HG02852 (cell line): ENCODE data around the gene LRRC4C.
"Not testable (repeated sequence)": the region's sequence is repeated elsewhere in the genome, so short reads cannot be mapped to it uniquely, and the experiment has no call there.

Source experiments
- ATAC-seq: cut with Tn5 transposase; IDR thresholded peaks from one replicate; pipeline ENCODE4 v1.9.1; 2021; ENCODE audit warnings: mild to moderate bottlenecking, moderate library complexity; ENCODE audit not compliant: unreplicated experiment

Gene LRRC4C

DNA sequence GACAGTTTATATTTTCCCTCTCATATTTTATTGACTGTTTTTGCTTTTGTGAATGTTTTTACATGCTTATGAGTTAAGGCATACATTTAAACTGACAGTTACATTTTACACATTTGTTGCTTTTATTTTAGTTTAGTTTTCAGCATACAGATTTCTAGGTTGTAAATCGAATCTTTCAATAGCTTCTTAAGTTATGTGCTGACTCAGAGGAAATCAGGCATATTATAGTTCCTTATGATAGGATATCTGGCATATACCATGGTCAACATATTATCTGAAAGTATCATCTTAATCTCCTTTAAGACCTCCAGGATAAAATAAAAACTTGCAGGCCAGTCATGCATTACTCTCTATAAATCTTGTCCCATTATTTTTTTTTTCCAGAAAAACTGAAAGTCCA lies 916.6 kb downstream of the LRRC4C start:
- no peak for ATAC-seq

DNA sequence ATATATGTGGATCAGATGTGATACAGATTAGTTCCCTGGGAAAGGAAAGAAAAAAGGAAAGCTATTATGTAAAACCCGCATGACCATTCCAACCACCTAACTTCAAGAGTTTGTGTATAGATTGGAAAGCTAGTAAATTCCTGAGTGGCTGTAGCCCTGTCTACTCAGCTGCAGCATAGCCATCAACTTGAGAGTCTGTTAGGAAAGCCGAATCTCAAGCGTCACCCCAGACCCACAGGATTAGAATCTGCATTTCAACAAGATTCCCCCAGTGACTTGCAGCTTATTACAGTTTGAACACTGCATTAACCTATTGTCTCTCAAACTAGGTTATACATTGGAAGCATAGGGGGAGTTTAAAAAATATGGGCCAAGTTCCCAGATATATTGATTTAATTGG lies 921.7 kb downstream of the LRRC4C start:
- no peak for ATAC-seq

DNA sequence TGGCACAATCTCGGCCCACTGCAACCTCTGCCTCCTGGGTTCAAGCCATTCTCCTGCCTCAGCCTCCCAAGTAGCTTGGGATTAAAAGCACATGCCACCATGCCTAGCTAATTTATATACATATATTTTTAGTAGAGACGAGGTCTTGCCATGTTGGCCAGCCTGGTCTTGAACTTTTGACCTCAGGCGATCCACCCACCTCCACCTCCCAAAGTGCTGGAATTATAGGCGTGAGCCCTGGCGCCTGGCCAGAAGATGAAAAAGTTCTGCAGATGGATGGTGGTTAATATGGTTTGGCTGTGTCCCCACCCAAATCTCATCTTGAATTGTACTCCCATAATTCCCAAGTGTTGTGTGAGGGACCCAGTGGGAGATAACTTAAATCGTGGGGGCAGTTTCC lies 937.4 kb downstream of the LRRC4C start:
- ATAC-seq: not testable (repeated sequence)

DNA sequence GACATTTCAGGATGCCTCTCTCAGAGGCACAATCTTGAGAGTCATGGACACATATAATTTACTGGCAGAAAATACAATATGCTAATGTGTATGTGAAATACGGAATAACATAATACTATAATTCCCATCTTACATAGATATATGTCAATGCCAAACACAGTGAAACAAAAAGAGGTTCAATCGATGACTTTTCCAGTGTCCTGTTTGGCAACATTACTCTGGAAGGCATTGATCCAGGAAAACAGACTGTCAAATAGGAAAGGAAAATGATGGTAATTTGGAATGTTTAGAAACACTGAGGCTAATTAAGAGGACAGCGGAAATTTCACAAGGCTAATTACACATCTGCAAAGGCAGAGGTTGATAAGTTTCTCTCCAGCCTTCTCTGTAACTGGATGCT lies 942.3 kb downstream of the LRRC4C start:
- ATAC-seq: no peak

DNA sequence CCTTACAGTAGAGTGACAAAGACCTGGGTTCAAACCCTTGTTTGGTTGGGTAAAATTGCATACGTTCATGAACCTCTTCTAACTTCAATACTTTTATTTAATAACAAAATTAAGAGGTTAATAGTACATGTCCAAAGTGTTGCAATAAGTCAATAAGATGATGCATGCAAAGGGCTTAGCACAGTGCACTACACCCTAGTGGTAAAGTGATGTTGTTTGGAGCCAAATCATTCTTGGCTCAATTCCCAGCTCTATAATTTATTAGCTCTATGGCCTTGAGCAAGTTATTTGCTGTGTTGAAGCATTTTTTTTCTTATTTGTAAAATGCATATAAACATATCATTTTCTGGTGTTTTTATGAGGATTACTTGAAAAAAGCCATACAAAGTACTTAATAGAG lies 945.3 kb downstream of the LRRC4C start:
- ATAC-seq: no peak

DNA sequence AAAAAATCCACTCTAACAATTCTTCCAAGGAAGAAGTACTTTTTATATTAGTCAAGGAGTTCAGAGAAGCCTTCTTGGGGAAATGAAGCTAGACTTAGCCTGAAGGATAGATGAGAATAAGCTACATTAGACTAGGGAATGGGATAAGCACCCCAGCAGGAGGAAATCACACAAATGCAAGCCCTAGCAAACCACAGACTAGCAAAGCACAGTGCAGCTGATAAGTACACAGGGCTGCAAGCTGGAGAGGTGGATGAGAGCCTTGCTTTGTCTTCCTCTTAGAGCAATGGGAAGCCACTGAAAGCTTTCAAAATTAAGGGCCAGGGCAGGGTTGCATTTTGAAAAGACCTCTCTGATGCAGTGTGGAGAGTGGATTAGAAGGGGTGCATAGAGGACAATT lies 946.2 kb downstream of the LRRC4C start:
- ATAC-seq: no peak

DNA sequence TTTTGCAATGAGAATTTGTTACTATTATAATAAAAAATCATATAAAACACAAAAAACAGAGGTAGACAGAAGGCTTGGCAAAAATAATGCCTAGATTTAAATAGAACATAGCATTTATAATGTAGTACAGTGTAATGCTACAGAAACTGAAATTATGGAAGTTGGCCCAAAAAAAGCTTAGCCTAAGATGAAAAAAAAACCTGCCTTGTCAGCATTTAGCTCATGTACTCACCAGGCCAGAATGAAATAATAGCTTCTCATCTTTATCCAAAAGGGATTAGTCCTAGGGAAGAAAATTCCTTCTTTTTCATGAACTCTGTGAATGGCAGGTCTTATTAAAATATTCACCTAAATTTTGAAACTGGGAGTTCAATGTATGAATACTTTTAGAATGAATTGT lies 951.1 kb downstream of the LRRC4C start:
- no peak for ATAC-seq

DNA sequence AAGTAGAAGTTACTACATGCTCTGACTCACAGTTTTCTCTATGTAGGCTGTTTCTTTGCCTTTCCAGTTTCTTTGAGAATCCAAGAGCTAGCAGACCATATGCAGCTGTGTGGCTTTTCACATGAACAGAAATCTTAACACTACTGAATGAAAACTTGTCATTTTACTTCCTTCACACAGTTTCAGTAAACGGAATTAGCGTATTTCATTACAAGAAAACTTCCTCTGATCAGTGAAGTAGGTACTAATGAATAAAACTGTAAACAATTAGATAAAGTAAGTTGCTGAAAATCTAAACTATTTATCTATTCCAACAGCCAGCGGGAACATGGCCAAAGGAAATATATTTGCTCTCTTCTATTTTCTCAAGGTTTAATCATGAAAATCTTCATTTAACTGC lies 953.2 kb downstream of the LRRC4C start:
- ATAC-seq: no peak

DNA sequence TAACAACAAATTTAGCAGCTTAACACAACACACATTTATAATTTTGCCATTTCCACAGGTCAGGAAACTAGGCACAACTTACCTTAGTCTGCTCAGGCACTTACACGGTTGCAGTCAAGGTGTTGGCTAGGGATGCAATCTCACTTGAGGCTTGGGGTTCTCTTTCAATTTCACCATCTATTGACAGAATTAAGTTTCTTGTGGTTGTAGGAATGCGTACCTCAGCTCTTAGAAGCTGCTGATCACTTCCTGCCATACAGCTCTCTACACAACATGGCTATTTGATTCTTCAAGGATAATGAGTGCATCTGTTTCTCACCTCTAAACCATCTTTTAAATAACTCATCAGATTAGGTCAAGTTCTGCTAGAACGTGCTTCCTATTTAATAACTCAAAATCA lies 968.1 kb downstream of the LRRC4C start:
- no peak for ATAC-seq

DNA sequence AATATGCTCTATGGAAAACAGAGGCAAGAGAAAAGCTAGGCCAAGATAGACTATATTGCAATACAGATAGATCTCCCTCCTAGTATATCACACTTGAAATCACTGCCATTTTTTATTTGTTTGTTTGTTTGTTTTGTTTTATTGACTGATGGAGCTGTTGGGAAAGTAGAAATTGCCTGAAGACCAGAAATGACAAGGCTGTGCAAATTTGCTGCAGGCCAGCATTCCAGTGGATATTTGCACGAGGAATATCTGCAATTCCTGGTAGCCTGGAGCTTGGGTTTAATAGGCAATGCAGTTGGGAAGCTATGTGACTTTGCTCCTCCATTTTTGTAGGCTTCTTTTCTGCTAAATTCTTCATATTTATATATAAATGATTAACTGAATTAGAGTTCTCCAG lies 991.7 kb downstream of the LRRC4C start:
- ATAC-seq: no peak

DNA sequence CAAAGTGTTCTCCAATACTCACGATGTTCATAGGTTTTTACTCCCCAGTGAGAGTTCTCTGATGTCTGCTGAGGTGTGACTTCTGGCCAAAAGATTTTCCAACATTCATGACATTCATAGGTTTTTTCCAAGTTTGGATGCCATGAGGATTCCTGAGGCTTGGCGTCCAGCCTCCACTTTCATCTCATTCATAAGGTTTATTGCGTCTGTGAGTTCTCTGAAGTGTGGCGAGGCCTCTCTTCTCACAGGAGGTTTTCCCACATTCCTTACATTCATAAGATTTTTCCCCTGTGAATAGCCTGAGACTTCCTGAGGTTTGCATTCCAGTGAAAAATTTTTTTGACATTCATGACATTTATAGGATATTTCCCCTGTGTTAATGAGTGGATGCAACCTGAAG lies 1014.1 kb downstream of the LRRC4C start:
- ATAC-seq: no peak

DNA sequence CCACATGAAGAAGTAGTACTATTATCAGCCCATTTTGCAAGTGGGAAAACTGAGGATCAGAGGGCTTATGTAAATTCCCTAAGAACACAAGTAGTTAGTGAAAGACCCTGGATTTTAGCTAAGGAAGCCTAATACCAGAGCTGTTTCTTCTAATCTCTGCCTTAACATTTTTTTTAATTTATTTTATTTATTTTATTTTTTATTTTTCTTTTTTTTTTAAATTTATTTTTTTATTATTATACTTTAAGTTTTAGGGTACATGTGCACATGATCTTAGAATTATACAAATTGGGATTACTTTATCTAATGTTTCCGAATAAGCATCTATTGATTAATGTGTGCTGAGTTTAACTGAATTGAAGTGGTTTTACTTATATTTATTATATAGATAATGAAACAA lies 1015.3 kb downstream of the LRRC4C start:
- ATAC-seq: no peak

DNA sequence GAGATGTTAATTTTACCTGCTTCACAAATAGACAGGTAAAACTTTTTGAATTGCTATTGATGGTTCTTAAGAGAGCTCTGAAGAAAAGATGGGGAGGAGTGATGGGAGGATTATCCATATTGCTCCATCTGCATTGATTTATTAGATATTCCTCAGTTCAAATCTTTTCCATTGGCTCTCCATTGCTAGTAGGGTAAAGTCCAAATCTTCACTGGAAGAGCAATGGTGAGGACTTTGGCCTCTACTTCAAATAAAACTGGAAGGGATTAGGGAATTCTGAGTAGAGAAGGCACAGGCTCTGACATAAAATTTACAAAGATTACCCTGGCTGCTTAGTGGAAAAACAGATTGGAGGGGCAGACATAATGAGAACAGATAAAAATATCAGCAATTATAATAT lies 1024.1 kb downstream of the LRRC4C start:
- ATAC-seq: no peak

DNA sequence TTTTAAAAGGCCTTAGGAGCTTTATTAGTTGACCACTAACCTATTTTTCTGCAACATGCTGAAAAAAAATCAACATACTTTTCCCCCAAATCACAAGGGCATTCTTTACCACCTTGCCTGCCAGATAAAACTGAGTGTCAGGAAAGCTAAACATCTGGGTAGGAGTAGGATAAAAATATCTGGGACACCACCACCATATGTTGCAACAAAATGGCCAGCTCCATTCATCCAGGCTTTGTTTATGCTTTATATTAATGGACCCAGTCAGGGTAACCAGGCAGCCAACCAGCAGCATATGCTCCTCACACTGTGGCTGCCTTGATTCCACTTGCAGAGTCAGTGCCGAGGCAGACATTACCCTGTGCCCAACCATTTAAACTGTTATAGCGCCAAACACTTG lies 1024.5 kb downstream of the LRRC4C start:
- no peak for ATAC-seq

DNA sequence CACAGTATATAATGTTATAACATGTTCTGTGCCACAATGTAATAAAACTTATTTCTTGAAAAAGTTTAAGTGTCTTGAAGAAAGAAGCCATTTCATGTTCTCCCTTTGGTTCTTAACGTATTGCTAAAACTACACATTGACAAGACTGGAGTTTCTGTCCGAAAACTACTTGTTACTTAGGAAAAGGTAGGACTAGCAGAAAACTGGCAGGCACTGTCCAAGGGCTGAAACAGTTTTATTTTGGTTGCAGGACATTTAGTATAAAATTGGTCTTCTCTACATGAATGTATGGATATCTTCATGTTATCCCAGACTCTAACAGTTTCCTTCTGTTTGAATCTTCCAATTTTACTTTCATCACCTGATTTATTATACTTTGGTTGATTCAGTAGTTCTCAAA lies 1027.1 kb downstream of the LRRC4C start:
- ATAC-seq: no peak

DNA sequence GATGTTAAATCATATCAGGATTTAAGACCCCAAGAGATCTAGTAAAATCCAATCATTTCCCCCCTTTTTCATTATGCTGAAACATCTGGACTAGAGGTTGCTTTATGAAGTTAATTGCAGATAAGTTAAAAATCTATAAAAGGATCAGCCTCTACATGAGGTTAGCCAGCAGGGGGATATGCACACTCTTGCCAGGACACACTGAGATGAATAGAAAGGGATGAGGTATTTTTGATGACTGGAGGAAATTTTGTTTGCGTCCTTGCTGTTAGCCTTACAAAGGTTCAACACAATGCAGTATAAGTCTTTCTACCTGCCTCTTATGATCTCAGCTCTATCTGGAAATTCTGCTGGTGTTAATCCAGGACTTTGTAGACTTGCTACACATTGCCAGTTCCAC lies 1034.3 kb downstream of the LRRC4C start:
- no peak for ATAC-seq

DNA sequence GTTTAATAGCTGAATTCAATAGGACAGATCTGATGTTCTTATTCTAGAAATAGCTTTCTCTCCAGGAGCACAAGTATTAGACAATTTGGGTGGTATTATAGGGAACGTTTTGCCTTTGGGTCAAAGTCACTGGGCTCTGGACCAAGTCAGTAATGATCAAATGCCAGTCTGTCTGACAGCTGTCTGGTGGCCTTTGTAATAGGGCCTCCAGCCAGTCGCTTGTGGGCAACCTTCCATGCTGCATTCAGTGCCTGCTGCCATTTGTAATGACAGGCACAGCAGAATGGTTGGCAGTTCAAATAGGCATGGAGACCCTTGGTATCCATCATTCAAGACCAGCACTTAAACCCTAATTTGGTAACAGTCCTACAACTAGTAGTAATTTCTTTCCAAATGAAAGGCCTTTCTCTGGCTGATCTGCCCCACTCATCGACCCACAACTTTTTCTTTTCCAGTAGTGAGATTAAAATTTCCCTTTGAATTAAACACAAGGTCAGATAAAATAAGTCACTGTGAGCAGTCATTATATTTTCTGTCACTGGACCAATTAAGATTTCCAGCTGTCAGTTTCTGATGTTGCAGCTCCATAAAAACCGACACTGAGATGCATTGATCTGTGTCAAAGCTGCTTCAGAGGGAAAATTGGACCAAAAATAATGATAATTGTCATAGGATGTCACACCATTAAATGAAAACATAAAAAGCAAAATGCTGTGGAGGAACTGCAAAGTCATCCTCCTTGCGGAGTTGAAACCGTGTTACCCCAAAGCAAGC lies 1038.1 kb downstream of the LRRC4C start:
- ATAC-seq: no peak

DNA sequence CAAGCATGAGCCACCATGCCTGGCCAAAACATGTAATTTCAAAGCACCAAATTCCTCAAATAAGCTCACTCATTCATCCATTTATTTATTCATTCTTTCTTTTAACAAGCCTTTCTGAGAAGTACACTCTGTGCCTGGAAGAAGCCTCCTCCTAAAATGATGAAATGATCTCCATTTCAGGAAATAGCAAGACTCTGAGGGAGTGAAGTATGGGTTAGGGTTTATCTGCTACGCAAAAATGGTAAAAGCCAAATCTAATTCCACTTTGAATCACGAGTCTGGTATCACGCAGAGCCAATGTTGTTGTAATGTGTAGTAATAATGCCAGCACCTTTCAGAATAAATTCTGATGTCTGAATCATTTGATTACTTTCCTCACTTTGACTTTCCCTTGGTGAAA lies 1041.8 kb downstream of the LRRC4C start:
- ATAC-seq: no peak

DNA sequence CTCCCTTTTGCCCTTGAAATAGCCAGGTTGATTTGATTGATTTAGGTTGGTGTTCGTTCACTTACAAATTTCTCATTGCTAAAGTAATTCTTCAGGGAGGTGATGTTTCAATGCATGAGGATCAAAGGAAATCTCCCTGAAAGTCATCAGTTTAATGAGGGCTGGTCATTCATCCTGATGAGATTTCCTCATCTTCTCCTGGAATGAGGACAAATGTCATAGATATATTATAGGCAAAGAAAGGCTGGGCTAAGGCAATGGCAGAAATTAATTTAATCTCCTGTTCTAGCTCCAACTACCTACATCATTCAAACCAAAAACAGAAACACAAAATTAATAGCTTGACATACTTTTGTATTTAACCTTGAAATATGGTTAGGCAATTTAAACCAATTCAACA lies 1052.1 kb downstream of the LRRC4C start:
- no peak for ATAC-seq

DNA sequence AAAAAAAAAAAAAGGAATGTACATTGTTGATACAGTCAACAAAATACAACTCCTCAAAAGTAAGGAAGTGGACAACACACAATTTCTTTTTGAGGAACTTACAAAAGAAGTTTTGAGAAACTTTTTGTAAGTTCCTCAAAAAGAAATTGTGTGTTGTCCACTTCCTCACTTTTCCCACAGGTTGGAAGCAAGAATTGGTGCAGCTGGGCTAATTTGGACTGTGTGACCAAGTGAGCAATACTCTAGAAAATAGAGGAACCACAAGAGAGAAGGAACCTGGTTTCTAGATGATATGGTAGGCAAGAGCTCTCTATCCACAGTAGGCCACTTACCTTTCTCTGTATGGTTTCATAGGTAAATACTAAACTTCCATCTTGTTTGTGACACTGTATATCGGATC lies 1053.8 kb downstream of the LRRC4C start:
- no peak for ATAC-seq

DNA sequence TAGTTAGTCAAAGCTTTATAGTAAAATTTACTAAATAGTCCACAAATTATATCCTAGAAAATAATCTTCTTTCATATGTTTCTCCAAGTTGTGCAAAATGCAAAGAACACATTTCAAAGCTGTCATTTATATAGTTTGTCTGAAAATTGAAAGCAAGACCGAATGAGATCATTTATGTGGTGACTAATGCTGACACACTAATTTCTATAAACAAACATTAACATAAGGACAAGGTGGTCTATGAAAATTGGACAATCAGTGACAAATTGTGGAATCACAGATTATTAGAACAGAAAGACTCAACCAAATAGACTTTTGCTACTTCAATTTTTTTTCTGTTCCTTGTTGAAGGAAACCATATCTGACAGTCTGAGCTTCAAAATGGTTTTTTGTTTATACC lies 1056.1 kb downstream of the LRRC4C start:
- no peak for ATAC-seq

DNA sequence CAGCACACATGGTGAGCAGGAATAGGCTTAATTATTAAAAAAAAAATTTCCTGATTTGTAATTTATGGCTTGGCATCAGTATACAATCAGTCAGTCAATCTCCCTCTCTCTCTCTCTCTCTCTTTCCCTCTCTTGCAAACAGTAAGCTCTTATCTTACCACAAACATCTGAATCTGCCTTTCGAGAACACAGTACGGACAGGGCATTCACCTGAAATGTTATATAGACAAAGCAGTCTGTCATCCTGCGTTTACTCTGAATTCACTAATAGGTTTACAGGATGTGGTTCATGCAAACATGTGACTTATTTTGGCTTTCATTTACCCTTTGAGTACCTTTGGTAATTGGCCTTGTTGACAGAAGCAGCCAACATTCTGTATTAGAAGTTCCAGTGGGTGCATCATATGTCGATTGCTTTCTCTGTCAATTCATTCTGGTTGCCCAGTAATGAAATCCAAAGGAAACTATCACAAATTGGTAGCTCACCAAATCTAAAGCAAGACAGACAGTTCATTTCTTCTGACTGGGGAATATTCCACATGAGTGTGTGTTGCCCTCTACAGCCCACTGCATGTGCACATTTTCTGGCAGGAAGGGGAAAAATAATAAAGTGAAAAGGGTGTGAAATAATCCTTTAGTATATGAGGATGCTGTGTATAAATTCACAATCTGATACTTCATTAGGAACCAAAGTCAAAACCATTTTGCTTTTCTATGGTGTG lies 1058.2 kb downstream of the LRRC4C start:
- no peak for ATAC-seq

DNA sequence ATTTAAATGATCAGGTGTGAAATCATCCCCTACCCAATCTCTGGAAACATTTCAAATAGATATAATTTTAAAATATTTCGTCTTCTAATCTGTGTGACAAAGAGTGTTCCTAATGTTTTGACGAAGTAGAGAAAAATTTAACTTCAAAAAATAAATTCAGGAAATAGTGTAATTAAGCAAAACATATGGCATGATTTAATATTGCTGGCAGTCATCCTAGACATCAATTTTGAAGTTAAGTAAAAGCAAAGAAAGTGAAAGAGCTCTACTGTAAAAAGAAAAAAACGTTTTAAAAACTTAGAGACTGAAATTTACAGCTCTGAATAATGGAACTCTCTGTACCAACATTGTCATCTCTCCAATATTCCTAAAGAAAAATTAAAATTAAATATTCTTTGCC lies 1062.3 kb downstream of the LRRC4C start:
- ATAC-seq: no peak
